ENCODE data around the gene SCUBE2.

Gene SCUBE2

GRCh38 chr11:9075556-9075955 lies 15.8 kb downstream of the SCUBE2 start:
- no peak for DNase-seq (ENCODE audit: low read depth in 2 of 2)

- DNase-seq (ENCODE audit: low read depth in 2 of 2) = no peak
Measured at GRCh38 chr11:9074338-9075029, 16.9 kb downstream of the SCUBE2 start.

- no peak for DNase-seq (ENCODE audit: low read depth in 2 of 2)
Measured at GRCh38 chr11:9073466-9074225, 17.8 kb downstream of the SCUBE2 start.

GRCh38 chr11:9072626-9073176 lies 18.7 kb downstream of the SCUBE2 start:
- no peak for DNase-seq (ENCODE audit: low read depth in 2 of 2)

- DNase-seq (ENCODE audit: low read depth in 2 of 2) = no peak
Measured at GRCh38 chr11:9071692-9072091, 19.7 kb downstream of the SCUBE2 start.

- DNase-seq (ENCODE audit: low read depth in 2 of 2) = no peak
Measured at GRCh38 chr11:9070749-9071491, 20.5 kb downstream of the SCUBE2 start.

GRCh38 chr11:9069862-9070470 lies 21.4 kb downstream of the SCUBE2 start:
- DNase-seq (ENCODE audit: low read depth in 2 of 2) = no peak

GRCh38 chr11:9069256-9069655 lies 22.1 kb downstream of the SCUBE2 start:
- no peak for DNase-seq (ENCODE audit: low read depth in 2 of 2)

GRCh38 chr11:9066433-9066925 lies 24.9 kb downstream of the SCUBE2 start:
- no peak for DNase-seq (ENCODE audit: low read depth in 2 of 2)

GRCh38 chr11:9065607-9066432 lies 25.6 kb downstream of the SCUBE2 start:
- DNase-seq (ENCODE audit: low read depth in 2 of 2) = no peak

- DNase-seq (ENCODE audit: low read depth in 2 of 2) = no peak
Measured at GRCh38 chr11:9061807-9062206, 29.6 kb downstream of the SCUBE2 start.

- DNase-seq (ENCODE audit: low read depth in 2 of 2) = no peak
Measured at GRCh38 chr11:9060700-9061111, 30.7 kb downstream of the SCUBE2 start.

GRCh38 chr11:9059406-9059805 lies 32.0 kb downstream of the SCUBE2 start:
- DNase-seq (ENCODE audit: low read depth in 2 of 2) = no peak

GRCh38 chr11:9057888-9058287 lies 33.5 kb downstream of the SCUBE2 start:
- no peak for DNase-seq (ENCODE audit: low read depth in 2 of 2)

- DNase-seq (ENCODE audit: low read depth in 2 of 2) = no peak
Measured at GRCh38 chr11:9057007-9057406, 34.4 kb downstream of the SCUBE2 start.

- no peak for DNase-seq (ENCODE audit: low read depth in 2 of 2)
Measured at GRCh38 chr11:9056467-9056866, 34.9 kb downstream of the SCUBE2 start.

- no peak for DNase-seq (ENCODE audit: low read depth in 2 of 2)
Measured at GRCh38 chr11:9053316-9054035, 37.9 kb downstream of the SCUBE2 start.

GRCh38 chr11:9052316-9052715 lies 39.1 kb downstream of the SCUBE2 start:
- DNase-seq (ENCODE audit: low read depth in 2 of 2) = no peak

GRCh38 chr11:9049959-9050358 lies 41.4 kb downstream of the SCUBE2 start:
- no peak for DNase-seq (ENCODE audit: low read depth in 2 of 2)

GRCh38 chr11:9047964-9048523 lies 43.4 kb downstream of the SCUBE2 start:
- no peak for DNase-seq (ENCODE audit: low read depth in 2 of 2)

Measured in stimulated activated CD8-positive, alpha-beta memory T cell treated with anti-CD3 and anti-CD28 coated beads, Interleukin-15, amount 100 ng/mL, for 4 hours (primary cell).